Measurements from ENCODE around the gene NUCB2.
A peak's percentile ranks its signal among the peaks of the same experiment; 100 is the strongest.

Gene NUCB2

GRCh38 chr11:17272801-17273200 lies 3.7 kb upstream of the NUCB2 start:
- no peak for DNase-seq

DNA sequence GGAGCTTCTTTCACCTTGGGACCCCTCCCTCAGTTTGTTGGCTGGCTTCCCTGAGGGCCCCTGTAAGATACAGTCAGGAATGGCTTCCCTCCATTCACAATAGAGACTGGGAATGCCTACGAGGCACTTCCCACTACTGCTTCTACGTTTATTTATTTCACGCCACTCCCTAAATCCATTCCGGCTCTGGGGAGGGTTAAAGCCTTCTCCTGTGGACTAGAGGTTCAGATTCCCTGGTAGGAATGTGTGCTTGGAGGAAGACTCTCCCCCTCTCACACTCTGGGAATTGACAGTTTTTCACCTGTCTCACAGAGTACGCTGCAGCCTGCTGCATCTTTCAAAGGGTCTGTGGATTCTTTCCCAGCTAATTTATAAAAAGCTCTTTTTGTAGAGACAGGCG lies 3.3 kb upstream of the NUCB2 start:
- DNase-seq = no peak

DNA sequence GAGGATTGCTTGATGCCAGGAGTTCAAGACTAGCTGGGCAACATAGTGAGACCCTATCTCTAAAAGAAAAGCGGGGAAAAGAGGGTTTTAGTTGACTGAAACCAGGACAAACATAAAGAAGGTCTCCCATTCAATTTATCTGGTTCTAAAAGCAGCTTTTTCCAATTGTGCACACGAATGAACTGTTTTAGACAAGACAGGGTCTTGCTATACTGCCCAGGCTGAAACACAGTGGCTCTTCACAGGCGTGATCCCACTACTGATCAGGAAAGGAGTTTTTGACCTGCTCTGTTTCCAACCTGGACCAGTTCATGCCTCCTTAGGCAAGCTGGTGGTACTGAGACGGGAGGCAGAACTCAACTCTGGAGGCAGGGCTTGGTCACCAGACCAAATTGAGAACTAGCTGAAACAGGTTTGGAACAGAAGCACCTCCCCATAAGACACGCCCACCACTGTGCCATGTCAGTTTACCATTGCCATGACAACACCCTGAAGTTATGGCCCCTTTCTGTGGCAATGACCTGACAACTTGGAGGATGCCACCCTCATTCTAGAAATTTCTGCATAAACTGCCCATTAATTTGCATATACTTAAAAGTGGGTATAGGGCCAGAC lies 2.8 kb upstream of the NUCB2 start:
- DNase-seq = no peak

DNA sequence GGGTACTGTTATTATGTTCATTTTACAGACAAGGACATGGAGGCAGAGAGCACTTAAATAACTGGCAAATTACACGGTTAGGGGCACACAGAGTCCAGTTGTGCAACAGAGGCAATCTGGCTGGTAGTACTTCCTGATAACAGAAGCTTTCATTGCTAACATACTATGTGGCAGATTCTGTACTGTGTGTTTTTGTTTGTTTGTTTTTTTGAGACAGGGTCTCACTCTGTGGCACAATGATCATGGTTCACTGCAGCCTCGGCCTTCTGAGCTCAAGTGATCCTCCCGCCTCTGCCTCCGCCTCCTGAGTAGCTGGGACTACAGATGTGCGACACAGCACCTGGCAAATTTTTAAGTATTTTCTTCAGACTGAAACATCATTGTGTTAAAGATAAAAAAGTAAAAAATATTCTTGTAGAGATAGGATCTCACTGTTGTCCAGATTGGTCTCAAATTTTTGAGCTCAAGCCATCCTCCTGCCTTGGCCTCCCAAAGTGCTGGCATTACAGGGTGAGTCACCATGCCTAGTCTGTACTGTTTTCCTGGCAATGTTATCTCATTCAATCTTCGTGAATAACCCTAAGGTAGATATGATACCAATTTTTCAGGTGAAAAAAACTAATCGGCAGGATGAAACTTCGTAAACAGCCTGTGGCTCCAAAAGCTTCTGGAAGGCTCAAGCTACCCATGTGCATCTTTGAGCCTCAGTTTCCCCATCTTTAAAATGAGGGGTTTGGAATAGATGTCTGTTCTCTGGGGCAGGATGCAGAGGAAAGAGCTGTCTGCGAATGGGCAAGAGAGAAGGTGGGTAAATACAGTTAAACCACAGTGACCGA lies 921 bp upstream of the NUCB2 start:
- DNase-seq = no peak

GRCh38 chr11:17277024-17277584 lies 565 bp downstream of the NUCB2 start:
- DNase-seq = peak; percentile 59

DNA sequence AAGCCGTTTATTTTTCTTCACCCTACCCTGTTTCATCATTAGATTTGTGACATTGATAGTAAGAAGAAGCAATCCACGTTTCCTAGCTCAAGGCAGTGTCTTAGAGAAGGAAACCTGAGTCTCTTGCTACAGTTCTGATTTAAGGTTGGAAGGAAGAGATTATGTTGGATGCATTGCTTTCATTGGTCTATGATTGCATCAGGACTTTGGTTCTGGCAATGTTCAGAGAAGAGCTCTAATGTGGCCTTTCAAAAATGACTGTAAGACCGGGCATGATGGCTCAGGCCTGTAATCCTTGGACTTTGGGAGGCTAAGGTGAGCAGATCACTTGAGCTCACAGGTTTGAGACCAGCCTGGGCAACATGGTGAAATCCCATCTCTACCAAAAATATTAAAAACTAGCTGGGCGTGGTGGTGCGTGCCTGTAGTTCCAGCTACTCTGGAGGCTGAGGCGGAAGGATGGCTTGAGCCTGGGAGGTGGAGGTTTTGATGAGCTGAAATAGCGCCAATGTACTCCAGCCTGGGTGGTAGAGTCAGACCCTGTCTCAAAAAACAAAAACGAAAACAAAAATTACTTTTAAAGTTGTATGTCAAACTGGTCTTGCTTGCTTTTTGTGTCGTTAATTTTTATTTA lies 4.1 kb downstream of the NUCB2 start:
- DNase-seq = no peak

DNA sequence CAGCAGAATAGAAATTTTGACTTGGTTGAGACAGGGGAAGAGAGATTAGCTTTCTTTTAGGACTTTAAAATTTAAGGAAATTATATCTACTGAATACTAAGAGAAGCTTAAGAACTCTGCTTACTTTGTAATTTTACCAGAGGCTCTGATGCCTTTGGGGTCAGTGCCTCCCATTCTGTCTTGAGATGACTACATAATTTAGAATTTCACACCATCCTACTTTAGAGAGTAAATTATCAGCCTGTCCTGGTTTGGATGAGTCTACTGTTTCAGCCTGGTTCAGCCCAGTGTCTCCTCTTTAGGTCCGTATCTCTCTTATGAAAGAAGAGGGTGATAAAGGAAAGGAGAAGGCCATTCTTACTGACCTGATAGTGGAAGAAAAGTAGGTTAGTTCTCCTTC lies 9.8 kb downstream of the NUCB2 start:
- DNase-seq = no peak

DNA sequence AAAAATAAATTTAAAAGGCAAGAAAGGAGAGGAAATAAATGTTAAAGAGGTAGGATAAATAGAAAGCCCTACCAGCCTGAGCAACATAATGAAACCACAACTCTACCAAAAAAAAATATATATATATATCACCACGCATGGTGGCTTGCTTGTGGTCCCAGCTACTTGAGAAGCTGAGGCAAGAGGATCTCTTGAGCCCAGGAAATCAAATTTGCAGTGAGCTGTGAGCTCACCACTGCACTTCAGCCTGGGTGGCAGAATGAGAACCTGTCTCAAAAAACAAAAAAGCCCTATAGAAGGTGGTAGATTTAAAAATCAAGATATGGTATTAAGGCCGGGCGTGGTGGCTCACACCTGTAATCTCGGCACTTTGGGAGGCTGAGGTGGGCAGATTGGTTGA lies 10.5 kb downstream of the NUCB2 start:
- no peak for DNase-seq

GRCh38 chr11:17291710-17292109 lies 15.2 kb downstream of the NUCB2 start:
- DNase-seq = no peak

- DNase-seq = no peak
Observed at GRCh38 chr11:17293311-17293710, 16.8 kb downstream of the NUCB2 start.

DNA sequence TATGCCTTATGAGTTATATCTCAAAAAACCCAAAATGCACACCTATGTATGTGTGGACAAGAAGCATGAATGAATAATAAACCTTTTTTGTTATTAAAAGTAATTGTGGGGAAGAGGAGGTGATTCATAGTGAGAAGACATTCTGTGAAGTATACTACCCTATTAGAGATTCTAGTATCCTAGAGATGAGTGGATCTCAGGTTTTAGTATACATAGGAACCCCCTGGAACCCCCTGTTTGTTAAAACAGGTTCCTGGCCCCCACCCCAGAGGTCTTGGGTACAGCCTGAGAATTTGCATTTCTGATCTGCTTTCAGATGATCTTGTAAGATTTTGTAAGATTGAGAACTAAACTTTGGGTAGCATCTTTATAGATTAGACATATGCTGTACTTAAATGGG lies 17.5 kb downstream of the NUCB2 start:
- DNase-seq = no peak

DNA sequence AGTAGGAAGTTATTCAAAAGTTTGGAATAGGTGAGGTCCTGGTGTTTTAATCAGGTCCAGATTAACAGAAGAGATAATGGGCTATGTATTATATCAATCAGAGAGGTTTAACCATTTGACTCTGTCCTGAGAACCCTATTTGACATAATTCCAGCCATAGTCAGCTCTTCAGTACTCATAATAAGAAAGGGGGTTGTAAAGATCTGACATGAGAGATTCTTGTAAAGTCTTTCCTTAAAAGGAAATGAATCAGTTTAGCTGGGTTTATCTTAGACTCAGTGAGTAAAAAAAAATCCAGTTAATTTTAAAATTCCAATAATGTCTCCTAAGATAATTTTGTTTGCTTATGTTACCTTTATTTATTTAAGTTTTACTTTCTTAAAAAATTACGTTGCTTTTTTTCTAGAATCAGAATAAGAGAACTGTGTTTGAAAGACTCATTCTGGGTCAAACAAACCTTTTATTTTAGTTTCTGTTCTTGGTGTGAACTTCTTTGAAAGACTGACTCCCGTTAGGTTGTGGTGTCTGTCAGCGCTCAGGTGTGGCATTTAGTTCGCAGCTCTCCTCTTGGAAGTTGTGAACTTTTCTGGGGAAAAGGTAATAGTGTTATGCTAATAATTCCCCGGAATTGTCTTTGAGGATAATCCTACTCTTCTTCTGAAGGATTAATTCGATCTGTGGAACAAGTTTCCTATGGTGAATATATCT lies 20.5 kb downstream of the NUCB2 start:
- no peak for DNase-seq

DNA sequence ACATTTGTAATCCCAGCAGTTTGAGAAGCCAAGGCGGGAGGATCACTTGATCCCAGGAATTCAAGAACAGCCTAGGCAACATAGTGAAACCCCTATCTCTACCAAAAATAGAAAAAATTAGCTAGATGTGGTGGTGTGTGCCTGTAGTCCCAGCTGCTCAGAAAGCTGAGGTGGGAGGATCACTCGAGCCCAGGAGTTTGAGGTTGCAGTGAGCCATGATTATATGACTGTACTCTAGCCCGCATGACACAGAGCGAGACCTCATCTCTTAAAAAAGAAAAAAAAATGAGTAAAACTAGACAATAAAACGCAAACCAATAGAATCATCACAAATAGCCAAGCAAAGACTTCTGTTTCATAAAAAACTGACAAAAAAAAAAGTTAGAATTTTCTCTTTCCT lies 21.8 kb downstream of the NUCB2 start:
- DNase-seq = no peak

GRCh38 chr11:17300372-17300771 lies 23.8 kb downstream of the NUCB2 start:
- DNase-seq = no peak

DNA sequence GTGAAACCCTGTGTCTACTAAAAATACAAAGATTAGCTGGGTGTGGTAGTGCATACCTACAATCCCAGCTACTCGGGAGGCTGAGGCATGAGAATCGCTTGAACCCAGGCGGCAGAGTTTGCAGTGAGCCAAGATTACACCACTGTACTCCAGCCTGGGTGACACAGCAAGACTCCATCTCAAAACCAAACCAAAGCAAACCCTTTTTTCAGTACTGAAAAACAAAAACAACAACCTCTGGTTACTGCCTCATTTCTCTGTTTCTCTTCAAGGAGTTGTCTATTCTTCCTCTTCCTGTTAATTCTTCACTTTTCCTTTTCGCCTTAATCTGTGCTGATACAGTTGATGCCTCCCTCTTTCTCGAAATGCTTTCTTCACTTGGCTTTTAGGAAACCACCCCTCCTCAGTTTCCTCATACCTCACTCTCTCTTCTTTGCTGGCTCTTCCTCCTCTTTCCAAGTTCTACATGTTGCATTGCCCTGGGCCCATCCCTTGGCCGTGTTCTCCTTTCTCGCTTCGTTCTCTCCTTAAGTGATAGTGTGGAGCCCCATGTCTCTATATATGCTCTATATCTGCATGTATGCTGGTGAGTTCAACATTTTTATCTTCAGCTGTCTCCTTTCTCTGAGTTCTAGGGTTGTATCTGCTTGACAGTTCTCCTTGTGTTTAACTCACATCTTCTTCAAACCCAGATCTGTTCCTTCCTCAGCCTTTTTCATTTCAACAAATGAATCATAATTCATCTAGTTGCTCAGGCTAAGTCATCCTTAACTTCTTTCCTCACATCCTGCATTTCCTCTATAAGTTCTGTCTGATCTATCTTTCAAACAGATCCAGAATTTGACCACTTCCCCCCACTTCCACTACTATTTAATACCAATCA lies 37.1 kb downstream of the NUCB2 start:
- no peak for DNase-seq

GRCh38 chr11:17314232-17314547 lies 37.7 kb downstream of the NUCB2 start:
- DNase-seq = no peak

DNA sequence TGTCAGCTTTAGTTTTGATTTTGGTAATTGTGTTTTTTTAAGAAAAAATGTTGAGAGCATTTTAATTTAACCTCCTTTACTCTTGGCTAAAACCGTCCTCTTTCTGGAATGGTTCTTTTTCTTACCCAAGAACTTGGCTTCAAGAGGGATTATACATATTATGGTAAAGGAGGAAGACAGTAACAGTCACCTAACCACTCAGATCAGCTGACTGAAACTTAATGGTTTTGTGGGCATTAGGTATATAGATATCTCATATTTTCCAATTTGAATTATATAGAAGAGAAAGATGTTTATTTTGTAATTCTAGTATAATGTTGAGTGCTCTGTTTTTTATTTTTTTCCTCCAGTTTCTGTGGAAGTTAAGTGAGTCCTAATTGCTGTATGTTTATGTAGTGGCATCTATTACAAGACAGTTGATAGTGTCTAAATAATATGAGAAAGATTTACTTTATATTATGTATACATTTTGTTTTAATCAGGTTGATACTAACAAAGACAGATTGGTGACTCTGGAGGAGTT lies 38.4 kb downstream of the NUCB2 start:
- no peak for DNase-seq

- no peak for DNase-seq
Observed at GRCh38 chr11:17328871-17329494, 52.4 kb downstream of the NUCB2 start.

GRCh38 chr11:17331669-17332068 lies 55.1 kb downstream of the NUCB2 start:
- DNase-seq = no peak

- no peak for DNase-seq
Observed at GRCh38 chr11:17333799-17334586, 57.5 kb downstream of the NUCB2 start.

GRCh38 chr11:17343257-17343656 lies 66.7 kb downstream of the NUCB2 start:
- DNase-seq = no peak
